VCaP (cell line): ENCODE data around the gene SSRP1.

Experiments
- H3K27ac ChIP-seq: fragments of 450-650 bp; 2 replicates; pipeline ENCODE4 v1.5.1; 2017
- TF ChIP-seq, protein P1 (sequence below): fragments of 450-650 bp; conservative IDR thresholded peaks from 2 replicates; pipeline ENCODE4 v1.5.1; 2017; ENCODE audit warnings: mild to moderate bottlenecking, moderate library complexity

Gene SSRP1

DNA sequence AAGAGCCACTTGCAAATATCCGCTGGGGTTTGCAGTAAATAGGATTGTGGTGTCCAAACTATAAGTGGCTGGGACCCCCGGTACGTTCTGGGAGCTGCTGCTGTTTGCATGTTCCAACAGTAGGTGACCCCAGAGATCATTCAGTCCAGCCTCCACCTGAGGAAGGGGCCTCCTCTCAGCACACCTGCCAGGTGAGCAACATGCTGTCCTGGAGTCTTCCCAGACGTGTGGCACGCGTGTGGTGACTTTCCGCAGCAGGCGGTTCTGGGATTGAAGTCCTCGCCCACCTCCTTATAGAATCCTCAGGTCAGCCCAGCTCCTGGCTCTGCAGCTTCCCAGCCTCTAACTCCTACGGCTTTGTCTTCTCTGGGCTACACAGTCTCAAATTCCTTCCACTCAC lies 9.1 kb upstream of the SSRP1 start:
- peak overlapping the region; percentile 47; the same call in 1 of the 2 replicates for H3K27ac ChIP-seq
- TF ChIP-seq, protein P1, sequence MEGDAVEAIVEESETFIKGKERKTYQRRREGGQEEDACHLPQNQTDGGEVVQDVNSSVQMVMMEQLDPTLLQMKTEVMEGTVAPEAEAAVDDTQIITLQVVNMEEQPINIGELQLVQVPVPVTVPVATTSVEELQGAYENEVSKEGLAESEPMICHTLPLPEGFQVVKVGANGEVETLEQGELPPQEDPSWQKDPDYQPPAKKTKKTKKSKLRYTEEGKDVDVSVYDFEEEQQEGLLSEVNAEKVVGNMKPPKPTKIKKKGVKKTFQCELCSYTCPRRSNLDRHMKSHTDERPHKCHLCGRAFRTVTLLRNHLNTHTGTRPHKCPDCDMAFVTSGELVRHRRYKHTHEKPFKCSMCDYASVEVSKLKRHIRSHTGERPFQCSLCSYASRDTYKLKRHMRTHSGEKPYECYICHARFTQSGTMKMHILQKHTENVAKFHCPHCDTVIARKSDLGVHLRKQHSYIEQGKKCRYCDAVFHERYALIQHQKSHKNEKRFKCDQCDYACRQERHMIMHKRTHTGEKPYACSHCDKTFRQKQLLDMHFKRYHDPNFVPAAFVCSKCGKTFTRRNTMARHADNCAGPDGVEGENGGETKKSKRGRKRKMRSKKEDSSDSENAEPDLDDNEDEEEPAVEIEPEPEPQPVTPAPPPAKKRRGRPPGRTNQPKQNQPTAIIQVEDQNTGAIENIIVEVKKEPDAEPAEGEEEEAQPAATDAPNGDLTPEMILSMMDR = no peak

DNA sequence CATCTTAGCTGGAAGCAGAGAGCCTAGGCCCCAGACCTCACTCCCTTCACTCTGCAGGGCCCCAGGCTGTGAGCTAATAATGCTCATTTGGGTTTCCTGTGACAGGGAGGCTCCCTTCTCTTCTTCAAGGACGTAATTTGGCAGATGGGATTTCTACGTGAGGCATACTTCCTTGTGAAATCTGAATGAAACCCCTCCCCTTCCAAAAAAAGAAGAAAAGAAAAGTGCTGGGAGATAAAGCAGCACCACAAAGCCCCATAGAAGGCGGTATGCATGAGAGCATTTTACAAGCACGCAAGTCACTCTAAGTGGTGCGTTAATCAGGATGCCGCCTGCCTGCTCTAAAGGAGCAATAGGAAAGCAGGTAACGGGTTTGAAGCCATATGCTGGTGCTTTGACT lies 8.1 kb upstream of the SSRP1 start:
- H3K27ac ChIP-seq = no peak overlapping the region
- TF ChIP-seq, protein P1 = no peak

DNA sequence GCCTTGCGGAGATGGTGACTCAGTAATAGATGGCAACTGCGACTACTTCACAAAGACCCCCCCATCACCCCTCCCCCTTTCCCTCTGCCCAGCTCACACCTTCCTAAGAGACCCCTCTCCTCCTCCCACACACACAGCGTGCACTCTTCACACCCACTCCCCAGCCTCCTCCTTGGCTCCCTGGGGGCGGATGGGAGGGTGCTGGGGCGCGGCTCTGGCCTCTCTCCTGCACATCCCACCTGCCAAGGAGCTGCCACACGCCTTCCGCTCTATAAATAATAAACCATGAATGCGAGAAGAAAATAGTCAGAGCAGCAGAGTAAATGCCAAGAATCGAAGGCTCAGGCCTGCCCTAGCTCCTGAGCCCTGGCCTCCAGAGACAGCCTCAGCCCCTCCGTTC lies 7.0 kb upstream of the SSRP1 start:
- TF ChIP-seq, protein P1 = no peak

DNA sequence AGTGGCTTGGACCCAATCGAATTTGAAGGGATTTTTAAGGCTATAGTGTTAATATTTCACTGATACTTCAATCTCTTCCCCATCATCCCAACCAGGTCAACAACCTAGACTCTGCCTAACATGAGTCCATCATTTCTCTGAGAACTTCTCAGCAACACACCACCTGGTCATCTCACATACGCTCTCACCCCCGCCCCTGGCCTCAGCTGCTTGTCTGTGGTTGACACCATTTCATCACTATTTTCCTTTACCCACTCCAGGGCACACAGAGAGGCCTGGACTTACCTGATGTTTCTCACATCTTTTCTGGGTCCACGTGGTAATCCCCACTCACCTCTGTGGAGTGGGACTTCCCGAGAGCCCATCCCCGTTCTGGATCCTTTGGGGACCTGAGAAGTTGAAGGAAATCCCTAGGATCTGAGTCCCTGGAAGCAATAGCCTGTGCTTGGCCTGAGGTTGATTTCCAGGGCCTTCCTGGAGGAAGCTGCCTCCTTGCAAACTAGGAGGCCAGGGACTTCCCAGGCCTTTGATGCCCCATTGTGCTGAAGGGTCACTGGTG lies 5.6 kb upstream of the SSRP1 start:
- TF ChIP-seq, protein P1 = no peak
- no peak overlapping the region for H3K27ac ChIP-seq

More for the DNA sequence above, 7.0 kb upstream of the SSRP1 start:
- H3K27ac ChIP-seq = no peak overlapping the region

DNA sequence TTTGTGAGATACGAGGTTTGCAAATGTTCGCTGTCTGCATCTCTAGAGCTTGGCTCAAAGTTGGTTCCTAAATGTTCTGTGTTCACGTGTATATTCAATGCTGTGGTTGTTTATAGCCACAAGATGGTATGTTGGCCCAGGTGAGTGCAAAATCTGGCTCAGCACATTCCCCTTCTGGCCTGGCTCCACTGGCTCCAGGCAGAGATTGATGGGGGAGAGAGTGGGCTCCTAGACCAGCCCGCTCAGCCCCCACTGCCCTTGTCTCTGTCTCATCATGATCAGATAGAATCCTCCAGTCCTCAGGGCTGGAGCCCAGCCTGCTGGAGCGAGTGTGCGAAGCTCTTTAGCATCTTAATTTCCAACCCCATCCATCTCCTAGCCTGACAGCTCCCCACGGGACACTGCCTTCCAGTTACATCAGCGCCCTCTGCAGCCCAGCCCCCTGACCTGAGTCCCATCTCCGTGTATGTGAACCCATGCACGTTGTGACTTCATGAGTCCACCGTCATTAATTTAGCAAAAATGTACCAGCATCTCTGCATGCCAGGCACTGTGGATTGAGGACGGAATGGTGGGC lies 4.4 kb upstream of the SSRP1 start:
- H3K27ac ChIP-seq = no peak overlapping the region
- TF ChIP-seq, protein P1 = 0 out of 2 replicates have a peak, but pooled peaks have one; percentile 14

DNA sequence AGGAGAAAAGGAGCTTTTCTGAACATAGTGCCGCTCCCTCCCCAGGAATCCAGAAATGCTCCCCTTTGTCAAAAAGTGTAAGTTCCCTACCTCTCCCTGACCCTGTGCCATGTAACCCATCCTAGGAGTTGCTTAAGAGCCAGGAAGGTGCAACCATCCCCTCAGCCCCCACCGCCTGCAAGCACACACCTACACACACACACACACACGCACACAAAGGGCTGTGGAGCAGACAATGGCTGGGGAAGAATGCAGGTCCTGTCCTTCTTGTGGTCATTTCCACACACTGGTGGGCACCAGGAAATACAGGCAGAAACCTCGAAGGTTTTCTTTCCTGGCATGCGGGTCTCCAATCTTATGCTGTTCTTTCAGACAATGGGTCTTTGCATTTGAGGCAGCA lies 3.6 kb upstream of the SSRP1 start:
- TF ChIP-seq, protein P1 = no peak
- no peak overlapping the region for H3K27ac ChIP-seq

DNA sequence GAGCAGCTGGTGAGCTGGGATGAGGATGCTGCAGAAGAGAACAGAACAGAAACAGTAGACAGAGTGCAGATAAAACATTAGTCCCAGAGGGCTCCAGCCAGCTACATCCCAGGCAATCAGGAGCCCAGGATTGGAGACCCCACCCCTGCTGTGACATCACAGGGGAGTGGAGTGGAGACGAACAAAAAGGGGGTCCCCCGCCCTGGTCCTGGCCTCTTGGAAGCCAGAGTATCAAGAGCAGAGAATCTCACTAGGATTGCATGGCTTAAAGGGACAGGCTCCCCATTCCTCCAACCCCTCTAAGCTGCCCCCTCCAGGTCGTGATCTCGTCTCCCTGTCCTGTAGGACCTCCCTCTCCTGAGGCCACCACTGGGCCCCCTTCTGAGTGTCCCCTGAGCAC lies 2.5 kb upstream of the SSRP1 start, which contains the start of gene P2RX3:
TSS of gene P2RX3 (plus strand) at position 211 of the 400 bp plus-strand sequence. CDS start 199 bp downstream, outside the sequence.
- no peak within 1 kb of the TSS for H3K27ac ChIP-seq
- TF ChIP-seq, protein P1 = no peak

DNA sequence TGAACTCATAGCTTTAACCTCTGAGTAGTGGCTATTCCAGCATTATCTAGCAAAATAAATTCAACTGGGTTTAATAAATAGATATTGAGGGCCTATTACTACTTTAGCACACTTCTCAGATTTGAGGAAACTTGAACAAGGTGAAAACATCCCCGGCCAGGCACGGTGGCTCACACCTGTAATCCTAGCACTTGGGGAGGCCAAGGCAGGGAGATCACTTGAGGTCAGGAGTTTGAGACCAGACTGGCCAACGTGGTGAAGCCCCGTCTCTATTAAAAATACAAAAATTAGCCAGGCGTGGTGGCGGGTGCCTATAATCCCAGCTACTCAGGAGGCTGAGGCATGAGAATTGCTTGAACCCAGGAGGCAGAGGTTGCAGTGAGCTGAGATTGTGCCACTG lies 1.2 kb upstream of the SSRP1 start:
- H3K27ac ChIP-seq = peak overlapping the region; percentile 93
